ENCODE measurements around the gene RSPH4A. TPM values are rescaled to one million over a fixed set of nuclear protein-coding genes. Genes with fewer than 3 reads are reported as not detected.
A peak's percentile ranks its signal among the peaks of the same experiment; 100 is the strongest.

Gene RSPH4A
- total and polyA plus RNA-seq, 9 of the 15 experiments (the other 6 are each of a cell fraction or from before 2014, with no cell fraction given), result 0.04 to 0.30 (median 0.11) TPM

GRCh38 chr6:116682334-116682712 lies 66.0 kb downstream of the RSPH4A start (continued):
- no peak for TF ChIP-seq PPARD (CRISPR knock-in tag; IDR thresholded peaks at IDR 0.05)
- TF ChIP-seq JUNB (CRISPR knock-in tag; conservative IDR thresholded peaks at IDR 0.05), result 0 out of 2 replicates have a peak, but pooled peaks have one; percentile 52
- no peak for TF ChIP-seq PCBP1 (IDR thresholded peaks at IDR 0.05; ENCODE audit: low read depth, low read length, poor library complexity, severe bottlenecking)
- peak; percentile 28; the same call in 1 of the 2 replicates for TF ChIP-seq SMARCE1 (IDR thresholded peaks at IDR 0.05)
- no peak for TF ChIP-seq LEF1 (IDR thresholded peaks at IDR 0.05)
- peak; percentile 57 for TF ChIP-seq JUND (IDR thresholded peaks at IDR 0.05; ENCODE audit: borderline replicate concordance, low read depth, low read length)
- 0 out of 3 replicates have a peak, but pooled peaks have one; percentile 37 for TF ChIP-seq JUND (tag; IDR thresholded peaks at IDR 0.05; ENCODE audit: borderline replicate concordance, low read depth, low read length)
- no peak for TF ChIP-seq BACH1 (tag; IDR thresholded peaks at IDR 0.05)
- no peak for TF ChIP-seq ZNF174 (CRISPR knock-in tag; IDR thresholded peaks at IDR 0.05)
- no peak for TF ChIP-seq OTX1 (CRISPR knock-in tag; IDR thresholded peaks at IDR 0.05)
- TF ChIP-seq MAFG (tag; conservative IDR thresholded peaks at IDR 0.05), result peak; percentile 55
- peak; percentile 55; the same call in 1 of the 2 replicates for TF ChIP-seq ZNF449 (CRISPR knock-in tag; IDR thresholded peaks at IDR 0.05)
- TF ChIP-seq KLF1 (tag; IDR thresholded peaks at IDR 0.05), result no peak

Other genes starting within 250 kb of the RSPH4A start
Only the 7 nearest of the 10 such genes appear.
- gene CALHM5, start 104.8 kb upstream of the RSPH4A start, total RNA-seq (2014; rRNA removed), result under 0.01 and 0.08 TPM in 2 replicates
- 0.04 and 0.06 TPM in 2 replicates for gene CALHM5, start 104.8 kb upstream of the RSPH4A start, total RNA-seq (2014; rRNA removed; fragmentation: Illumina TruSeq; extraction: Trizol)
- gene CALHM5, start 104.8 kb upstream of the RSPH4A start, total RNA-seq (2015; rRNA removed; fragmentation: Illumina TruSeq; extraction: Trizol), result under 0.01 TPM in 1 of 2 replicates, not detected in the other
- gene CALHM5, start 104.8 kb upstream of the RSPH4A start, total RNA-seq (2021), result 0.02 and 0.04 TPM in 2 replicates
- 0.01 TPM in 1 of 2 replicates, not detected in the other for gene CALHM5, start 104.8 kb upstream of the RSPH4A start, polyA plus RNA-seq (2011; rRNA removed)
- 0.01 and 0.06 TPM in 2 replicates for gene CALHM5, start 104.8 kb upstream of the RSPH4A start, polyA plus RNA-seq (2014; fragmentation: Illumina TruSeq; extraction: Trizol)
- gene CALHM5, start 104.8 kb upstream of the RSPH4A start, polyA plus RNA-seq (2014; fragmentation: Nextera tagmentation; extraction: Ambion mirVana), result under 1 TPM in 1 of 2 experiments, not detected in 1; 0.04 TPM
- 0.05 TPM in 1 of 2 replicates, not detected in the other for gene CALHM5, start 104.8 kb upstream of the RSPH4A start, polyA plus RNA-seq (2014; rRNA removed)
- gene TRAPPC3L, start 70.8 kb upstream of the RSPH4A start, total RNA-seq (2014; rRNA removed), result not detected in 2 replicates
- not detected in 2 replicates for gene TRAPPC3L, start 70.8 kb upstream of the RSPH4A start, total RNA-seq (2014; rRNA removed; fragmentation: Illumina TruSeq; extraction: Trizol)
- gene TRAPPC3L, start 70.8 kb upstream of the RSPH4A start, total RNA-seq (2015; rRNA removed; fragmentation: Illumina TruSeq; extraction: Trizol), result not detected in 2 replicates
- not detected in 2 replicates for gene TRAPPC3L, start 70.8 kb upstream of the RSPH4A start, total RNA-seq (2021)
- gene TRAPPC3L, start 70.8 kb upstream of the RSPH4A start, polyA plus RNA-seq (2011; rRNA removed), result not detected in 2 replicates
- gene TRAPPC3L, start 70.8 kb upstream of the RSPH4A start, polyA plus RNA-seq (2014; fragmentation: Illumina TruSeq; extraction: Trizol), result not detected in 2 replicates
- gene TRAPPC3L, start 70.8 kb upstream of the RSPH4A start, polyA plus RNA-seq (2014; fragmentation: Nextera tagmentation; extraction: Ambion mirVana), result not detected
- not detected in 2 replicates for gene TRAPPC3L, start 70.8 kb upstream of the RSPH4A start, polyA plus RNA-seq (2014; rRNA removed)
- gene CALHM4, start 62.7 kb upstream of the RSPH4A start, total RNA-seq (2014; rRNA removed), result not detected in 2 replicates
- gene CALHM4, start 62.7 kb upstream of the RSPH4A start, total RNA-seq (2014; rRNA removed; fragmentation: Illumina TruSeq; extraction: Trizol), result not detected in 2 replicates
- gene CALHM4, start 62.7 kb upstream of the RSPH4A start, total RNA-seq (2015; rRNA removed; fragmentation: Illumina TruSeq; extraction: Trizol), result not detected in 2 replicates
- gene CALHM4, start 62.7 kb upstream of the RSPH4A start, total RNA-seq (2021), result not detected in 2 replicates
- gene CALHM4, start 62.7 kb upstream of the RSPH4A start, polyA plus RNA-seq (2011; rRNA removed), result not detected in 2 replicates
- not detected in 2 replicates for gene CALHM4, start 62.7 kb upstream of the RSPH4A start, polyA plus RNA-seq (2014; fragmentation: Illumina TruSeq; extraction: Trizol)
- gene CALHM4, start 62.7 kb upstream of the RSPH4A start, polyA plus RNA-seq (2014; fragmentation: Nextera tagmentation; extraction: Ambion mirVana), result not detected
- gene CALHM4, start 62.7 kb upstream of the RSPH4A start, polyA plus RNA-seq (2014; rRNA removed), result not detected in 2 replicates
- 31.9 and 36.2 TPM in 2 replicates for gene RWDD1, start 45.0 kb upstream of the RSPH4A start, total RNA-seq (2014; rRNA removed)
- 63.9 and 72.5 TPM in 2 replicates for gene RWDD1, start 45.0 kb upstream of the RSPH4A start, total RNA-seq (2014; rRNA removed; fragmentation: Illumina TruSeq; extraction: Trizol)
- 69.4 and 77.3 TPM in 2 replicates for gene RWDD1, start 45.0 kb upstream of the RSPH4A start, total RNA-seq (2015; rRNA removed; fragmentation: Illumina TruSeq; extraction: Trizol)
- gene RWDD1, start 45.0 kb upstream of the RSPH4A start, total RNA-seq (2021), result 37.3 and 42.8 TPM in 2 replicates
- gene RWDD1, start 45.0 kb upstream of the RSPH4A start, polyA plus RNA-seq (2011; rRNA removed), result 40.4 and 42.9 TPM in 2 replicates
- gene RWDD1, start 45.0 kb upstream of the RSPH4A start, polyA plus RNA-seq (2014; fragmentation: Illumina TruSeq; extraction: Trizol), result 64.1 and 89.8 TPM in 2 replicates
- gene RWDD1, start 45.0 kb upstream of the RSPH4A start, polyA plus RNA-seq (2014; fragmentation: Nextera tagmentation; extraction: Ambion mirVana), result 10 to 100 TPM; 48.7 to 53.2 TPM
- 44.4 and 48.0 TPM in 2 replicates for gene RWDD1, start 45.0 kb upstream of the RSPH4A start, polyA plus RNA-seq (2014; rRNA removed)
- gene ZUP1, start 52.3 kb downstream of the RSPH4A start, total RNA-seq (2014; rRNA removed), result 18.3 and 19.1 TPM in 2 replicates
- 37.7 and 42.9 TPM in 2 replicates for gene ZUP1, start 52.3 kb downstream of the RSPH4A start, total RNA-seq (2014; rRNA removed; fragmentation: Illumina TruSeq; extraction: Trizol)
- 28.6 and 31.8 TPM in 2 replicates for gene ZUP1, start 52.3 kb downstream of the RSPH4A start, total RNA-seq (2015; rRNA removed; fragmentation: Illumina TruSeq; extraction: Trizol)
- gene ZUP1, start 52.3 kb downstream of the RSPH4A start, total RNA-seq (2021), result 20.1 and 25.6 TPM in 2 replicates
- gene ZUP1, start 52.3 kb downstream of the RSPH4A start, polyA plus RNA-seq (2011; rRNA removed), result 35.8 and 39.3 TPM in 2 replicates
- gene ZUP1, start 52.3 kb downstream of the RSPH4A start, polyA plus RNA-seq (2014; fragmentation: Illumina TruSeq; extraction: Trizol), result 27.2 and 31.3 TPM in 2 replicates
- 10 to 100 TPM; 11.8 to 16.2 TPM for gene ZUP1, start 52.3 kb downstream of the RSPH4A start, polyA plus RNA-seq (2014; fragmentation: Nextera tagmentation; extraction: Ambion mirVana)
- 27.5 and 29.7 TPM in 2 replicates for gene ZUP1, start 52.3 kb downstream of the RSPH4A start, polyA plus RNA-seq (2014; rRNA removed)
- 5.4 and 6.3 TPM in 2 replicates for gene KPNA5, start 64.7 kb downstream of the RSPH4A start, total RNA-seq (2014; rRNA removed)
- gene KPNA5, start 64.7 kb downstream of the RSPH4A start, total RNA-seq (2014; rRNA removed; fragmentation: Illumina TruSeq; extraction: Trizol), result 9.3 and 9.5 TPM in 2 replicates
- gene KPNA5, start 64.7 kb downstream of the RSPH4A start, total RNA-seq (2015; rRNA removed; fragmentation: Illumina TruSeq; extraction: Trizol), result 9.0 and 10.3 TPM in 2 replicates
- 6.5 and 7.5 TPM in 2 replicates for gene KPNA5, start 64.7 kb downstream of the RSPH4A start, total RNA-seq (2021)
- 5.2 and 7.0 TPM in 2 replicates for gene KPNA5, start 64.7 kb downstream of the RSPH4A start, polyA plus RNA-seq (2011; rRNA removed)
- 6.5 and 6.9 TPM in 2 replicates for gene KPNA5, start 64.7 kb downstream of the RSPH4A start, polyA plus RNA-seq (2014; fragmentation: Illumina TruSeq; extraction: Trizol)
- 1 to 10 TPM; 3.2 to 3.3 TPM for gene KPNA5, start 64.7 kb downstream of the RSPH4A start, polyA plus RNA-seq (2014; fragmentation: Nextera tagmentation; extraction: Ambion mirVana)
- gene KPNA5, start 64.7 kb downstream of the RSPH4A start, polyA plus RNA-seq (2014; rRNA removed), result 3.7 and 4.5 TPM in 2 replicates
- not detected in 2 replicates for gene FAM162B, start 149.2 kb downstream of the RSPH4A start, total RNA-seq (2014; rRNA removed)
- not detected in 2 replicates for gene FAM162B, start 149.2 kb downstream of the RSPH4A start, total RNA-seq (2014; rRNA removed; fragmentation: Illumina TruSeq; extraction: Trizol)
- not detected in 2 replicates for gene FAM162B, start 149.2 kb downstream of the RSPH4A start, total RNA-seq (2015; rRNA removed; fragmentation: Illumina TruSeq; extraction: Trizol)
- not detected in 2 replicates for gene FAM162B, start 149.2 kb downstream of the RSPH4A start, total RNA-seq (2021)
- gene FAM162B, start 149.2 kb downstream of the RSPH4A start, polyA plus RNA-seq (2011; rRNA removed), result not detected in 2 replicates
- not detected in 2 replicates for gene FAM162B, start 149.2 kb downstream of the RSPH4A start, polyA plus RNA-seq (2014; fragmentation: Illumina TruSeq; extraction: Trizol)
- gene FAM162B, start 149.2 kb downstream of the RSPH4A start, polyA plus RNA-seq (2014; fragmentation: Nextera tagmentation; extraction: Ambion mirVana), result not detected
- gene FAM162B, start 149.2 kb downstream of the RSPH4A start, polyA plus RNA-seq (2014; rRNA removed), result not detected in 2 replicates

Data from K562 (cell line).